Stimulated activated CD8-positive, alpha-beta memory T cell treated with anti-CD3 and anti-CD28 coated beads, Interleukin-2, amount 100 ng/mL, for 48 hours (primary cell): Measurements from ENCODE around the gene RBM26.

ENCODE experiments used
- DNase-seq, 2 donors: peaks; one replicate each; pipeline ENCODE4 v3.0.0-alpha.2; 2020; ENCODE audit warnings: low read depth in 2 of 2

The RBM26 gene

GRCh38 chr13:79273045-79273444, 133.0 kb downstream of the RBM26 start:
- no peak for DNase-seq

DNA sequence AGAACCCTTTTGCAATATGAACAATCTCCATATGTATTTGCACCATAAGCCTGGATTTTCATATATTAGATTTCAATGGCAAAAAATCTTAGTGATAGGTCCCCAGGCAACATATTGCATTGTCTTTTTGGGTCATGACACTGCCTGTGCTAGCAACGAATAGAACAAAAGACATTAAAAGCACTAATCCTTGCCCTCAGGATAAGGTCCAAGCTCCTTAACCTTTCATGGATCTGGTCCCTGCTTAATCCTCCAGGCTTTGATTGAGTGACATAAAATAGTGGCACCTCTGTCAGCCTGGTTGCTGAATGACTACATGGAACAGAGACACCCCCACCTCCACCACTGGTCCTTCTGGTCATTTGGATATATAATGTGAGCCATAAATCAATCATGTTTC, 134.4 kb downstream of the RBM26 start:
- DNase-seq, result no peak

- DNase-seq, result no peak
Observed at GRCh38 chr13:79270859-79271258, 135.2 kb downstream of the RBM26 start.
